ENCODE measurements around the gene CDKN2AIP. TPM values are rescaled to one million over a fixed set of nuclear protein-coding genes. Genes with fewer than 3 reads are reported as not detected.
A peak's percentile ranks its signal among the peaks of the same experiment; 100 is the strongest.

The CDKN2AIP gene
- total and polyA plus RNA-seq, 2 experiments from 2014 or later: 26.7 to 43.6 TPM

GRCh38 chr4:183403961-183404360, 40.5 kb upstream of the CDKN2AIP start:
- Histone ChIP-seq H3K27ac (no peak overlapping the region), H3K36me3 (replicated peaks; ENCODE audit: insufficient read depth, low read depth) (no peaks in the 10 kb centered on the region), H3K4me1 (ENCODE audit: insufficient read depth) (peaks cover 5% of the 10 kb centered on the region), H3K4me3 (no peak overlapping the region), H3K27me3 (no peaks in the 10 kb centered on the region), H2AFZ (no peak overlapping the region), H4K20me1 (ENCODE audit: insufficient read depth, poor library complexity, severe bottlenecking) (no peaks in the 10 kb centered on the region), H3K4me2 (no peak overlapping the region), H3K9me2 (replicated peaks; ENCODE audit: insufficient read depth) (no peaks in the 10 kb centered on the region), H3K9me3 (ENCODE audit: low read depth) (no peaks in the 10 kb centered on the region), H3K79me2 (no peaks in the 10 kb centered on the region)
- no peak for TF ChIP-seq EZH2 (IDR thresholded peaks at IDR 0.05; ENCODE audit: borderline replicate concordance)
- TF ChIP-seq EZH2phosphoT487 (IDR thresholded peaks at IDR 0.05; ENCODE audit: low read depth, severe bottlenecking, unreplicated experiment): no peak
- TF ChIP-seq CTCF (IDR thresholded peaks at IDR 0.05; ENCODE audit: poor library complexity): no peak
- DNase-seq (ENCODE audit: low spot score): no peak
- WGBS (ENCODE audit: low lambda C conversion rate, missing lambda C conversion rate): 96% methylated on average over 4 of the region's 4 CpGs

- no peak for DNase-seq (ENCODE audit: low spot score)
- 86% methylated on average over 11 of the region's 11 CpGs for WGBS (ENCODE audit: low lambda C conversion rate, missing lambda C conversion rate)
- no peaks in the 10 kb centered on the region for H3K79me2 ChIP-seq
- H3K9me3 ChIP-seq (ENCODE audit: low read depth): no peaks in the 10 kb centered on the region
- TF ChIP-seq EZH2phosphoT487 (IDR thresholded peaks at IDR 0.05; ENCODE audit: low read depth, severe bottlenecking, unreplicated experiment): no peak
- no peak for TF ChIP-seq EZH2 (IDR thresholded peaks at IDR 0.05; ENCODE audit: borderline replicate concordance)
- TF ChIP-seq CTCF (IDR thresholded peaks at IDR 0.05; ENCODE audit: poor library complexity): no peak
- no peaks in the 10 kb centered on the region for H3K9me2 ChIP-seq (replicated peaks; ENCODE audit: insufficient read depth)
- H4K20me1 ChIP-seq (ENCODE audit: insufficient read depth, poor library complexity, severe bottlenecking): no peaks in the 10 kb centered on the region
- no peak overlapping the region for H3K27ac ChIP-seq
- no peak overlapping the region for H2AFZ ChIP-seq
- no peak overlapping the region for H3K4me2 ChIP-seq
- H3K4me3 ChIP-seq: no peak overlapping the region
- H3K4me1 ChIP-seq (ENCODE audit: insufficient read depth): peaks cover 9% of the 10 kb centered on the region
- H3K36me3 ChIP-seq (replicated peaks; ENCODE audit: insufficient read depth, low read depth): no peaks in the 10 kb centered on the region
- H3K27me3 ChIP-seq: no peaks in the 10 kb centered on the region
Measured at GRCh38 chr4:183405303-183405702, 39.1 kb upstream of the CDKN2AIP start.

- TF ChIP-seq CTCF (IDR thresholded peaks at IDR 0.05; ENCODE audit: poor library complexity) (peak; percentile 99), EZH2 (IDR thresholded peaks at IDR 0.05; ENCODE audit: borderline replicate concordance) (no peak)
- H3K79me2 ChIP-seq: no peaks in the 10 kb centered on the region
- no peaks in the 10 kb centered on the region for H3K36me3 ChIP-seq (replicated peaks; ENCODE audit: insufficient read depth, low read depth)
- H3K27ac ChIP-seq: peak overlapping the region; percentile 79
- H3K4me2 ChIP-seq: peak overlapping the region; percentile 73
- WGBS (ENCODE audit: low lambda C conversion rate, missing lambda C conversion rate): 1% methylated on average over 31 of the region's 32 CpGs
- DNase-seq (ENCODE audit: low spot score): peak; percentile 91
- peak overlapping the region; percentile 51 for H2AFZ ChIP-seq
- H3K4me3 ChIP-seq: peak overlapping the region; percentile 27
- H3K27me3 ChIP-seq: no peaks in the 10 kb centered on the region
- H3K9me3 ChIP-seq (ENCODE audit: low read depth): no peaks in the 10 kb centered on the region
- H3K4me1 ChIP-seq (ENCODE audit: insufficient read depth): peaks cover 12% of the 10 kb centered on the region
- no peaks in the 10 kb centered on the region for H3K9me2 ChIP-seq (replicated peaks; ENCODE audit: insufficient read depth)
- no peaks in the 10 kb centered on the region for H4K20me1 ChIP-seq (ENCODE audit: insufficient read depth, poor library complexity, severe bottlenecking)
Measured at GRCh38 chr4:183407128-183407585, 37.3 kb upstream of the CDKN2AIP start.
